GM21723 (cell line): ENCODE data around the gene ACTL8.

Experiments used
- ATAC-seq: cut with Tn5 transposase; IDR thresholded peaks from one replicate; pipeline ENCODE4 v1.9.1; 2021; ENCODE audit warnings: mild to moderate bottlenecking, moderate library complexity; ENCODE audit not compliant: unreplicated experiment

ACTL8 gene

DNA sequence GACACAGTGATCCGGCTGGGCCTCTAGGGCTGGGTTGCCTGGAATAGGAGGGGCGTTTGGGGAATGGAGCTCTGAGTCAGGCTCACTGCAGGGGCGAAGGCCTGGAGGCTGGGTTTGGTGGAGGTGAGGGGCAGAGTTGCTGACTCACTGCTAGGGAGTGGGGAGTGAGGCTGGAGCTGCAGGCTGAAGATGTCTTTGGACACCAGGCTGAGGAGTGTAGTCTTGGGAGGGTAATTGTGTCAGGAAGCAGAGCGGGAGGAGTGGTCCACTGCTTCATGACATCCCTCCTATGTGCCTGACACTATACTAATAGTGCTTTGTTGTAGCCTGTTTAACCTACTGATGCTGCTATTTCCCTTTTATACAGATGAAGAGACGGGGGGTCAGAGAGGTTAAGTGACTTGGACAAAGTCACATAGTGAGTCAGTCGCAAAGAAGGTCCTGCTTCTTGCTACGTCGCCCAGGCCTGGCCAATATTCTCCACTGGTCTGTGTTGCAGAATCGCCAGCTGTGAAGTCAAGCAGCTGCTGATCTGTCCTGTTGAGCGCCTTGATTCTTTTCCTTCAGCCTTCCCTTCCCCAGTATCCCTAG lies 13.6 kb downstream of the ACTL8 start:
- no peak for ATAC-seq

DNA sequence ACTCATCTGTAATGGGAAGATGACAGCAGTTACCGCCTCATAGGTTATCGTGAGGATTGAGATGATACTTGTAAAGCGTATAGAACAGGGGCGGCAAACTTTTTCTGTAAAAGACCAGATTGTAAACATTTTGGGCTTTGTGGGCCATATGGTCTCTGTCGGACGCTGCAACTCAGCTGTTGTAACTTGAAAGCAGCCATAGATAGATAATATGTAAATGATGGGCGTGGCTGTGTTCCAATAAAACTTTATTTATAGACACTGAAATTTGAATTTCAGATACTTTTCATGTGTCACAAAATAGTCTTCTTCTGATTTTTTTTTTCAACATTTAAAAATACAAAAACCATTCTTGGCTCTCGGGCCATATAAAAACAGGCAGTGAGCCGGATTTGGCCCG lies 15.8 kb downstream of the ACTL8 start:
- ATAC-seq = no peak

DNA sequence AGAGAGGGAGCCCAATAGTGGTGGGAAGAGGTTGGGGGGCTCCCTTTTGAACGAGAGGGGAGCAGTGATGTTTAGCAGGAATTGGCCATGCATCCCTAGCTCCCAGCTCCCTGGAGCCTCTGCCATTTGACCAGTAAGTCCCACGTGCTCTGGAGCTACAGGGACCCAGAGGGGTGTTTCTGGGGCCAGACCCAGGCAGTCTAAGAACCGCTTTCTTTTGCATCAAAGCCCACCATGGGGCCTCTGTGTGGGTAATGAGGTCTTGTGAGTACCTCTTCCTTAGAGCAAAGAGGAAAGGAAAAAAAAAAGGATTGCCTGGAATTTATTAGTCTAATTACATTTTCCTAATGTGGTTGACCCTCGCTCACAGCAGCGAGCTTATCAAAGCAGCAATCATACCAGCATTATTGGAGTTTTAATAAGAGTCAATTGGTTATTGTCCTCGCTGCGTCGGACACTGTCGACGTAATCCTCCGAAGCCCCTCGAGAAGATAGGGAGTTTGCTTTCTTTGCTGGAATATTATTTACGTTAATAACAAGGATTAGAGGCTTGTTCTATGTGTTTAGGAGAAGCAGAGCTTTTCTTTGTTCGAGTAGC lies 17.6 kb downstream of the ACTL8 start:
- no peak for ATAC-seq

DNA sequence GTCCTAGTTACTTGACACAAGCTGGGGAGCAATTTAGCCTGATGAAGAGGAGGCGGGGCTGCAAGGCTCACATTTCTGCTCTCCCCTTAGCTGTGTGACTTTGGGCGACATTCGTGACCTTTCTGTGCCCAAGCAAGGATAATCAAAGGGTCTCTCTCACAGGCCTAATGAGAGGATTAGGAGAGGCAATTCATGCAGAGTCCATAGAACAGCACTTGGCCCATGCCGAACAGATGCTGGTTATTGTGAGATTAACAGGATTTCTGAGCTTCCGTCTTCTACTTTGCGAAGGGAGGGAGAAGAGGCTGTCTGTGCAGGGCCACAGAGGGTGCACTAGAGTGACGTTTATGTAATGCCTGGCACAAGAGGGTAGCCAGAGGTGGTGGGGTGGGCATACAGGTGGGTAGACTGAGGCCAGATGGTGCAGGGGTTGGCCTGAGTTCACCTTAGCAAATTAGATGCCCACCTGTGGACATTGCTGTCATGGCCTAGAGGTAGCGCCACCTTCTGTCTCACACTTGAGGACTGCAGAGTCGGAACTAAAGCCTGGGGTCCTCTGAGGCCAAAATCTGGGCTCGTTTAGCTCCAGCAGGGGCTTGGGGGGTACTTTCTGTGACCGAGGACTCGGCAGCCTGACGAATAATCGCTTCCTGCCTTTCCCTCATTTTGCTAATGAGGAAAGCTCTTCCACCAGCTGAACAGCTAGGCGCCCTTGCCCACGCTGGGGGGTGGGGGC lies 18.6 kb downstream of the ACTL8 start:
- no peak for ATAC-seq

DNA sequence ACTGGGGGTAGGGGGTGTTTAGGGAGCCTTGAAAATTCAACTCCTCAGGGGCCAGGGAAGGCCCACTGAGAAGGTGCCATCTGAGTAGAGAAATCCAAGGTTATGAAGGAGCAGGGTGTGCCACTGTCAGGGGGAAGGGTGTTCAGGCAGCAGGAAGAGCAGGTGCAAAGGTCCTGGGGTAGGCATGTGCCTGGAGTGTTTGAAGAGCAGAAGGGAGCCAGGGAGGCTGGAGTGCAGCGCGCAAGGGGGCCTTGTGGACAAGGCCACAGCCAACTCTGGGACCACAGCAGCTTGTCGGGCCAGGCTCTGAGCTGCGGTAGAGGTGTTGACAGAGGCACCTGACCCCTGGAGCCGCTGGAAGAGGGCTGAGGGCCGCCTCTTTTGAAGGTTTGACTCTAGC lies 19.3 kb downstream of the ACTL8 start:
- no peak for ATAC-seq

DNA sequence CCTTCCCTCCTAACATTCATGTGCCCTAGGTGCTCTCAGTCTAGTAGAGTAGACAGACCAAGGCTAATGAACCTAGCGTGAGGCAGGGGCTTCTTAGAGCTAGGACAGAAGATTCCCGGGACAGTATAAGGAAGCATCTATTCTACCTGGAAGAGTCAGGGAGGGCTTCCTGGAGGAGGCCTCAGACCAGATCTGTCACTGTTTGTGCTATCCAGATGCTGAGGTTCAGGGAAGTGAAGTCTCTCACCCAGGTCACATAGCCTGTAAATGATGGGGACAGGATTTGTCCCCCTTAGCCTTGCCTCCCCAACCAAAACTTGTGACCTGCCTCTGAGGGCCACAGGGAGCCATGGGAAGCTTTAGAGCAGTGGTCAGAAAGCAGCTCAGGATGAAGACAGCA lies 20.7 kb downstream of the ACTL8 start:
- ATAC-seq = no peak

DNA sequence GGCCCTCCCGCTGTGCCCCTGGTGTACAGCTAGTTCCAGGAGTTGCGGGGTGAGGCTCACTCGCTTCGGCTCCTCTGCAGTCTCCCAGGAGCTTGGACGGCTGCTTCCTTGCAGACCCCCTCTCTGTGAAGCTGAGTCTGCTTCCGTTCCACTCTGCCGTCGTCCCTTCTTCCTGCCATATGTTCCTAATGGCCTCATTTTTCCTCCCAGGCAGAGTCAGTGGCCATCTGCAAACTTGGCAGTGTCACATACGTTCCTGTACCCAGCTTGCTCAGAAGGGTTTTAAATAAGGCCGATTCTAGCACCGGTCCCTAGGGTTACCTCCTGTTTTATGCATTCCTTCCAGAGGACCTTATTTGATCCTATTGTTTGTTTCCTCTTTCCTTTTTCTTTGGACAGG lies 21.3 kb downstream of the ACTL8 start:
- ATAC-seq = no peak

DNA sequence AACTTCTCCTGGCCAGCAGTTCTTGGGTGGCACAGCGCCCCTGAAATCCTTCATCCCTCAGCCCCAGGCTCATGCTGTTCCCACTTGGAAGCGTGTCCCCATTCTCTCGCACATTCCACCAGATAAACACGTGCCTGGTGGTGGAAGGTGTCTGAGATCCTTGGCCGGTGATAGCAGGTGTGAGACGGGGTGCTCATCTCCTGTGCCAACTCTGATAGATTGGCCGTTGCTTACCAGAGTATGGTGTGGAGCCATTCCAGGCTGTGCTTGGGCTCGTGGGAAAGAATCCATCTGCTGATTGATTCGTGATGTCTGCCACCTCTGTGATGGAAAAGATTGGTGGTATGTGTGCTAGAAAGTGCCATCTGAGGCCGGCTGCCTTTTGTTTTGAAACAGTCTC lies 22.2 kb downstream of the ACTL8 start:
- no peak for ATAC-seq

DNA sequence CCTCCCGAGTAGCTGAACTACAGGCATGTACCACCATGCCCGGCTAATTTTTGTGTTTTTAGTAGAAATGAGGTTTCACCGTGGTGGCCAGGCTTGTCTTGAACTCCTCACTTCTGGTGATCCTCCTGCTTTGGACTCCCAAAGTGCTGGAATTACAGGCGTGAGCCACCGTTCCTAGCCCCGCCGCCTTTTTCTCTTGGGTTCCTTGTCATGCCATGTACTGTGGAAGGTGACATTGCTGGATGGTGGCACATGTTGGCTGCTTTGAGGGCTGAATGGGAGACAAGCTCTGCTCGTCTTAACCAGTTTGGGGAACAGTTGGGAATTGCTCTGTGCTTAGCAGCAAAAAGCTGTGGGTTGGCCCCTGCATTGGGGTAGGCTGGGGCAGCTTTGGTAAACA lies 22.7 kb downstream of the ACTL8 start:
- no peak for ATAC-seq

DNA sequence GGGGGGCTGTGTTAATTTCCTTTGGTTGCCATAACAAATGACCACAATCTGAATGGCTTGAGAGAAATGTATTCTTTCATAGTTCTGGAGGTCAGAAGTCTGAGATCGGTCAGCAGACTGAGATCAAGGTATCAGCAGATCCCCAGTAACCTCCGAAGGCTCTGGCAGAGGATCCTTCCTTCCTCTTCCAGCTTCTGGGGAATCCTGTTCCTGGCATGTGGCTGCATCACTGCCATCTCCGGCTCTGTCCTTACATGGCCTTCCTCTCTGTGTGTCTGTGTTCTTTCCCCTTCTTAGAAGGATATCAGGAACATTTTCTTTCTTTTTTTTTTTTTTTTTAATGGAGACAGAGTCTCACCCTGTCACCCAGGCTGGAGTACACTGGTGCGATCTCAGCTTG lies 25.8 kb downstream of the ACTL8 start:
- ATAC-seq = no peak

DNA sequence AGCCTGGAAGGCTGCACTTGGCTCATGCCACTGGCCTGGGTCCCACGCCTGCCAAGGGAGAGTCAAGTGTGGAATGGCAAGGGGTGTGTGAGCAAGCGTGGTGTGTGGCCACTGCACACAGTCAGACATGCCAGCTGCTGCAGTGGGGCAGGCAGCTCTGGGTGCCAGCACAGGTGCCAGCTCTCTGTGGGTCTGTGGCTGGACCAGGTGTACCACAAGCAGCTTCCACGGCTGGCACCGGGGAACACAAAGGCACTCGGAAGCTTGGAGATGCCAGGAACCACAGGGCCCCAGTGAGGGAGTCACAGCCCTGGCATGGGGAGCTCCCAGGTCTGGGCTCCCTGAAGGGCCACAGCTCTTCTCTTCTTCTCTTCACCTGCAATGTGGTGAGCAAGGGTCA lies 34.8 kb downstream of the ACTL8 start:
- ATAC-seq = no peak

DNA sequence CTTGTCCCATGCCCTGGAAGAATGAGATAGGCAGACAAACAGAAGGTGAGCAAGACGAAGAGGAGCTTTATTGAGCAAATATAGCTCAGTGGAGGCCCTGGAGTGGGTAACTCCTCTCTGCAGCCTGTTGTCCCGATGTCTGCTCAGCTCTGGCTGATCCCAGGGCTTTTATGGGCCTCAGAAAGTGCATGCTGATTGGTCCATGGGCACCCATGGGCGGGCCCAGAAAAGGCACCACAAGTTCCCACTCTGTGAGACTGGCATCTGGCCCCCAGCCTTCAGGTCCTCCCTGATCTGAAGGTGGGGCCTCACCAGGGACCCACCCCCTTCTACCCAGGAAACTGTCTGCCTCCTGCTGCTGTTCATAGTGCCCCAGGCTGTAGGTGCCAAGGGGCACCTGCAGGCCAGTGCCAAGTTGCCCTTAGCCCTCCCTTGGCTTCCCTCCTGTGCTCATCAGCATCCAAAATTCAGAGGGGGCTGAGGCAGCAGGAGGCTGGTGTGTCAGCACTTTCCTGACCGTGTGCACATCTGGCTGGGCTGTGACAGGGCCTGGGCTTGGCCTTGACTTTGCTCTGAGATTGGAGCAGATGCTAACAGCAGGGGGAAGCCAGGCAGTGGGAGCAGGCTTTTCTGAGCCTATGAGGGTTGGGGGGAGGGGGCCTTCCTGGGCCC lies 35.4 kb downstream of the ACTL8 start:
- no peak for ATAC-seq

DNA sequence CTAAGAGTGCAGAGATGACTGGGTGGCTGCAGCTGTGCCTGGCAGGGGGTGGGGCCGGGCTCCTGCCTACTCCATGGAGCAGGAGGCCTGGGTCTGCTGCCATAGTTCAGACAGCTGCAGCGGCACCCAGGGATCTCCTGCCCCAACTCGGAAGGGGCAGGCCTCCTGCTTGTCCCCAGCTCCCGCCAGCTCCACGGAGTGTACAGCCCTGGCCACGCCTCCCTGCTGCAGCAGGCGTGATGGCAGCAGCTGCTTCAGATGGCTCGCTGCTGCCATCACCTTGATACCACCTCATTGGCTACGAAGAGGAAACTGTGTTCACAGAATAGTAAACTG lies 35.9 kb downstream of the ACTL8 start:
- ATAC-seq = no peak

DNA sequence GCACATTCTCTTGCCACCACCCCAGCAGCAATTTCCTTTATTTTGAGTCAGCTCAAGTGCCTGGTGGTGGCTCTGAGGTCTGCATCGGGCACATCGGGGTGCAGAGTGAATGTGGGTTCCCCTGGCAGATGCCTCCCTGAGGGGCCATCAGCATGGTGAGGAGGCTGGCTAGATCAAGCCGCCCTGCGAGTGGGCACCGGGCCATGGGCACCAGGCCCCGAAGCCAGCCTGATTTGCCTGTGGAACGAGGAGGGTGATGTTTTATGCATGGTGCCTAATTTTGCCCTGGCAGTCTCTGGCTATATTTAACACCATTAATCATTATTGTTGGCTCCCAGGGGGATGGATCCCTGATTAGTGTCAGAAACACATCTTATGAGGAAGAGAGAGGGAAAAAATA lies 36.3 kb downstream of the ACTL8 start:
- ATAC-seq = no peak

DNA sequence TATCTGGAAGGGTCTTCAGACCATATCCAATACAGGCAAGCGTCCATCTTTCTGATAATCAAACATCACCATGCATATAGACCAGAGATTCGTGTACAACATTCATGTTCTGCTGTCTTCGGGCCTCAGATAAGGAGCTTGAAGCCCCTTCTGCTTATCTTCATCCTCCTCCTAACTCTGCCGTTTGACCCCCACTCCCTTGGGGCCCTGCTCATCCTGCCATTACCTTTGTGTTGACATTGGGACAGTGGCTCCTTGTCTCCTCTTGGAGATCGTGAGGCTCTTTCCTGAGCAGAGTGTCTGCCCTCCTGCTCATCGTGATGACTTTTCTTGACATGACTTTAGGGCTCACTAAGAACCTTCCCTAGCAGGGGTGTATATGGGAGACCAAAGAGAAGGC lies 37.3 kb downstream of the ACTL8 start:
- ATAC-seq = no peak

DNA sequence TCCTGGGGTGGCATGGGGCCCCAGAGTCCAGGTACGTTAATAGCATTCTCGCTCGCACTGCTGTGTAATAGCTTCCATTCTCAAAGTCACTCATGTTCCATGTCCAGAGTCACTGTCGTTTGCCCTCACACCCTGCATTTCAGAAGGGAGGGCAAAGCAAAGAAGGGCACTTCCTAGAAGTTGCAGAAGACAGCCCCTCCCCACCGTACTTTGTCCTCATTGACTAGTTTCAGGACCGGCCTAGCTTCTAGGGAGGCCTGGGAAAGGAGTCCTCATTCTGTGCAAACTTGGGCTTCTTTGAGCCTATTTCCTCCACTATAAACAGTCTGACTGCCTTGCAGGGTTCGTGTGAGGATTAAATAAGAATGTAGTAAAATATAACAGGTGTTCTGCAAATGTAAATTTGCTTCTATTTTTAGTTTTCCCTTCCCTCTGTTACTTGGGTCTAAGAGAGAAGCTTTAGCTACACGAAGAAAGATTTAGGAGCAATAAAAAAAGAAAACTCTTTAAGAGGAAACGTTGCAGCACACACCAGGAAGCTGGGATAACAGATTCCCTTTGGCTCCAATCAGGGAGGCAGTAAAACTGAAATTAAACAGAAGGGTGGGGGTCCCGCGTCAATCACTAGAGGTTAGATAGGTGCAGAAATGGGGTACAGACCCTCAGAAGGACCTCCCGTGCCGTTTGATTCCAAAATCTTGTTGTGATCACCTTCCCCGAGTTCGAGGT lies 40.1 kb downstream of the ACTL8 start:
- ATAC-seq = no peak

DNA sequence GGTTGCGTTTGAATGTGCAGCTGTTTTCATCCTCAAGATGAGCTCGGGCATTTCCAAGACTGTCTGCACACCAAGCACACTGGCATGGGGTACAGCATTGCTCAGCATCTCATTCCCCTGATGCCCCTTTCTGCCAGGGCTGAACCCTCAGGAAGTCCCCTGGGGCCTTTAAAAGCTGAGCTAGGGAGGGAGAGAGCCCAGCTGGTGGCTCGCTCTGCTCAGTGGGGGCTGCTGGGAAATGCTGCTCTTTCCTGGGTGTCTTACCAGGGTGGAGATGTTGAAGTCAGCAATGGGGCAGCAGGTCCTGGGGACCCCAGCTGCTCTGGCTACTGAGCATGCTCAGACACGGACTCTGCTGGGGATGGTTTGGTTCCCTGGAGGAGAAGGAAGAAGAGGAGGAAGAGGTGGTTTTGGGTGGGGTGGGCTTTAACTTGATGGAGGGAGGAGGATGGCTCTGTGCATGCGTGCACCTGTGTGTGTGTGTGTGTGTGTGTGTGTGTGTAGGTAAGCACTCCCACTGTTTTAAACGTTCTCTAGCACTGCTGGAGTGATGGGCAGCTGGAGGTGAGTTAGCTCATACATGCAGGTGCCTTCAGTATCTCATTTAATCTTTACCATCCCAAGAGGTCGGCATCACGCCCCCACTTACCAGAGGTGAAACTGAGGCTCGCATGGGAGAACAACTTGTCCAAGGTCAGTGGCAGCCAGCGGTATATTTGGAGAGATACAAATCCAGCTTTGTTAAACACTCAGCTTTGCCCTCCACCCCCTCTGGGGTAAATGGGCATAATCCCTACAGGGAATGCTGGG lies 40.9 kb downstream of the ACTL8 start:
- no peak for ATAC-seq

DNA sequence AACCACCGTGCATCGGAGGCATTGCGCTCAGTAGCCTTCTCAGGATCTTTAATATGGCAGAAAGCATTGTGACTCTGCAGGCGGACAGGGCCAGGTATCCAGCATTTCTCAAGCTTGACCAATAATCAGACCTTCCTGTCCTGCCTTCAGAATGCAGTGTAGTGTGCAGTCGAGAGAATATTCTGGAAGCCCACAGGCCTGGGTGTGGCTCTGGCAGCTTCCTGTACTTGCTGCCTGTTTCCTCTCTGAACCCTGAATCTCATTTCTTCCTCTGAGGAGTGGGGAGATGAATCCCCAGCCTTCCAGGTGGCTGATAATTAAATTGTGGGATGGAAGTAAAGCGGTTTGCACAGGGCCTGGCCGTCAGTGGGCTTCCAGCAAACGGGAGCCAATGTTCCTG lies 42.3 kb downstream of the ACTL8 start:
- no peak for ATAC-seq

DNA sequence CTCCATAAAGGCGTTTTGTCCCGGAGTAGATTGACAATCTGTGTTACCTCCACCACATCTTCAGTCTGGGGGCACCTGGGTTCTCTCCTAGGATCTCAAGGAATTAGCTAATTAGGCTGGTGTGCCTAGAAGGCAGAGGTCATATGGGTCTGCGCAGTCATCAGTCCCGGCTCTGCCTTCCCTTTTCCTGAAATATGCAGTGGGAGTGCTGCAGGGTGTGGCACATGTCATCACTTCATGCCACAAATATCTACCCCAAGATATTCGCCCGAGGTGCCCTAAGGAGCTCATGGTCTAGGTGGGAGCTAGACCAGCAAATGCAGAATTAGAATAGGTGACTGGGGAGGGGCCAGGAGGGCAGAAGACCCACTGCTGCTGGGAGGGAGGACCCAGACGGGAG lies 42.9 kb downstream of the ACTL8 start:
- ATAC-seq = no peak

DNA sequence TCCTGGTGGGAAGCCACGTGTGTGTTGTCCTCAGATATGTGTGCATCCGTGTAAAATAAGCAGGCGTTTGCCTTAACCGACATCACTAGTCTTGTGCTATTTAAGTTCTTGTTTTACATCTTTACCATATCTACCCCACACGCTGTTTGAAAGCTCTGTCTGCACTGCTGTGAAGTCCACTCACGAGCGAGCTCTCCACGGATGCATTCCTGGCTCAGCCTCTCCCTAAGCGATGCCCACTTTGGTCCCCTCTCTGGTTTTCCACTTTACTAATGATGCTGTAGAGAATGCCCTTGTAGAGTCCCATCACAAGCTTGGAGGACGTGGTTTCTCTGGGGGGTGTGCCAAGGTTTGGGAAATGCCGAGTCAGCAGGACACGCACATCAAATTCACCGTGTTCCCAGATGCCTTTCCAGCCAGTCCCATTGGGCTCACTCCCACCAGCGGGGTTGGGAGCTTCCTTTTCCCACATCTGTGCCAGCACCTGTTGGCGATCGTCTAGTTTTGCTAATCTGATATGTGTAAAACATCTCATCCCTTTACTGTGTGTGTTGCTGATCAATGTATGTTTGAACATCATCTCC lies 43.8 kb downstream of the ACTL8 start:
- no peak for ATAC-seq
